AML-193 (cell line): ENCODE measurements around the gene B3GNT3.
"Not testable (repeated sequence)": the region's sequence is repeated elsewhere in the genome, so short reads cannot be mapped to it uniquely, and the experiment has no call there.

Experiments
- DNase-seq, 2 experiments: peaks; one replicate each; lab custom pipeline; 2025; lab: John Stamatoyannopoulos, UW

The B3GNT3 gene

DNA sequence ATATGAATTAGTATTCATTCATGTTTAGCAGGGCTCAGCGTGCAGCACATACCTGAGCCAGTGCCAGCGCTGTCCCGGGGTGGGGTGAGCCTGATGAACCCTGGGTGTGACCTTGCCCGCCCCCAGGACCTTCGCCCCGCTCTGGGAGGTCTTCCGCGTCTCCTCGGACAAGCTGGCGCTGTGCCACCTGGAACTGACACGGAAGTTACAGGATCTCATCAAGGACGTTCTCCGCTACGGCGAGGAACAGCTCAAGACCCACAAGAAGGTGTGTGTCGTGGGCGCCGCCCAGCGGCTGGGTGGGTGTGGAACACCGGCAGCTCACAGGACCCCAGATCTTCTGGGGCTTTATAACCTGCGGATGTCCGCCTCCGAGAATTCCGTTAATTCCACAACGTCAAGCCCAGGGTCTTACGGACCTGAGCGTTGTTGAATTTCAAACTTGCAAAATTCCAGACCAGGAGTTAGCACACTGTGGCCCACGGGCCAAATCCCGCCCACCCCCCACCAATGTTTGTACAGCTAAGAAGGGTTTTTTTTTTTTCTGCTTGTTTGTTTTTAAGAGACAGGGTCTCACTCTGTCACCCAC, 28.3 kb upstream of the B3GNT3 start:
- DNase-seq: no peak

DNA sequence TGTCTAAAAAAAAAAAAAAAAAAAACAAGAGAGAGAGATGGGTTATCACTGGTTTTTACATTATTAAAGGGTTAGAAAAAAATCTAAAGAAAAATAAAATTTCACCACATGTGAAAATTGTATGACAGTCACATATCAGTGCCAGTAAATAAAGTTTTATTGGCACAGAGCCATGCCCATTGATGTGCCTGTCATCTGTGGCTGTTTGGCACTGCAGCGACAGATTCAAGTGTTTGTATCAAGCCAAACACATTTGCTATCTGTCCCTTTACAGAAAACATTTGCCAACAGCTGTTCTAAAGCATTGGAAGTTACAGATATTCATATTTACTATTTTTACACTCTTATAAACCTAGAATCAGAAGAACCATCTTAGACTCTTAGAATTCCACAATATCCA, 27.4 kb upstream of the B3GNT3 start:
- no peak for DNase-seq

DNA sequence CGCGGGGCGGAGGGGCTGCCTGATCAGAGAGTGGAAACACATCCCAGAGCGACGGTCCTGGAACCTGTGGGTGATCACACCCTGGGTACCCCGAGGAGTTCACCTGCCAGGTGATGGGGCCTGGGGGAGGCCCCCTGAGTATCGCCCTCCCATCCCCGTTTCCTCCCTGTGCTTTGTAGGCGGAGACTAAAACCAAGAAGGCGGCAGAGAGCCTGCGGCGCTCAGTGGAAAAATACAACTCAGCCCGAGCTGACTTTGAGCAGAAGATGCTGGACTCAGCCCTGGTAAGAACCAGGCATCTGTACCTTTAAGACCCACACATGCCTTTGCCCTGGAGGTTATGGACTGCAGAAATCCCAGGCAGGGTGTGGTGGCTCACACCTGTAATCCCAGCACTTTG, 24.3 kb upstream of the B3GNT3 start:
- no peak for DNase-seq

DNA sequence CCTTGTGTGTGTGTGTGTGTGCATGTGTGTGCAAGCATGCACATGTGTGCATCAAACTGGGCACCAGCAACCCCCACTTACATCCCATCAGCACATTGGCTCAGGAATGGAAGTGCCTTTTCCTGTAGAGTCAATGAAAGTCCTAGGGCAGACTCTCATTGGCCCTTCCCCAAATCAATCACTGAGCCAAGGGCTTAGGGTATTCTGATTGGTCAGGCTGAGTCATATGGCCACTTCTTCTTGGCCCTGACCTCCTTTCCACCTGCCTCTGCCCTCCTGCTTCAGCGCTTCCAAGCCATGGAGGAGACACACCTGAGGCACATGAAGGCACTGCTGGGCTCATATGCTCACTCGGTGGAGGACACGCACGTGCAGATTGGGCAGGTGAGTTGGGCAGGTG, 22.8 kb upstream of the B3GNT3 start:
- DNase-seq: no peak

DNA sequence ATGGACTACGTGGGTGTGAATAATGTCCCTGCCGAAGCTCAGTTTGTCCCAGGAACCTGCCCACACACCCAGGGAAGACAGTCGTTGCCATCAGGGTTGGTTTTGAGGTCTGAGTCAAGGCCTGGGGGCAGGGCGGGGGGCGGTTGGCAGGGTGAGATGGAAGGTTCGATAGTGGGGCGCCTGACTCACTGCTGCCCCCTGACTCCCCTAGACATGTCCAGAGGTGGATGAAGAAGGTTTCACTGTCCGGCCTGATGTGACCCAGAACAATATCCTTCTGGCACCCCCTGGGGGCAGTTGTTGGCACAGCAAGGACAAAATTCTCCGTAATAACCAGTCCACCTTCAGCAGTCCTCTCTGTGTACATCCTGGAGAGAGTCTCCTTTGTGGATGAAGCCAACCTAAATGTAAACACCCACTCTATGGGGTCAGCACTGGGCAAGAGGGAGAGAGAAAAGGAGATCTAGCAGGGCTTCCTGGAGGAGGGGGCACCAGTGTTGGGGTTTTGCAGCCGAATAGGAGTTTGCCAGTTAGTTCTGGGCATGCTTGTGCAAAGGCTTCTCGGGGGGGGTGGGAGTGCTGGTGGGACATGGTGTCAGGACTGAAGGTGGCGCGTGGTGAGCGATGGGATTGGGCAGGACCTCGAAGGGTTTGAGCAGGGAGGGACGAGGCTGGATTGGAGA, 19.6 kb upstream of the B3GNT3 start:
- peak; percentile 28 to 42 for DNase-seq

DNA sequence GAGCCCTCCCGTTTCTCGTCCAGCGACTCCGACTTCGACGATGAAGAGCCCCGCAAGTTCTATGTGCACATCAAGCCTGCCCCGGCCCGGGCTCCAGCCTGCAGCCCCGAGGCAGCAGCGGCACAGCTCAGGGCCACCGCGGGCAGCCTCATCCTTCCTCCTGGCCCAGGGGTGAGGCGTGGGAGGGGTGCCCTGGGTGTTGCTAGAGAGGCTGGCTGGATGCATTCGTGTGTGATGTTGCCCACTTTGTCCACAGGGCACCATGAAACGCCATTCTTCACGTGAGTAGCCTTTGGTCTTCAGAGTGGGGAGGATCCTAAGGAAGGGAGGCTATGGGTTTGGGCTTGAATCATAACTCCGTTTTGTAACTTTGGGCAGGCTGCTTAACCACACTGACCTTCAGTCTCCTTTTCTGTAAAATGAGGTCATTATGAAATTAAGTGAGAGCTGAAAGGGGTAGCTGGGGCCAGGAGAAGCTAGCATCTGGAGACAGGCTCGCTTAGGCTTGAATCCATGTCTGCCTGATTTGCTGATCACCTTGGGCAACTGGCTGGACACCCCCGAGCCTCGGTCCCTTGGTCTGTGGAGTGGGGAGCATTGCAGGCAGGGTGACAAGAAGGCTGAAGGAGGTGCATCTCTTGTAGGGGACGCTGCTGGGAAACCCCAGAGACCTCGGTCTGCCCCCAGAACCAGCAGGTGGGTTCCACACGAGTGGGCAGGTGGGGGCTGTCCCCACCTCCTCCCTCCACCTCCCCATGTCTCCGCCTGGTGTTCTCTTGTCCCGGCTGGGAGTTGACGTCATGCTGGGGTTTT, 18.7 kb upstream of the B3GNT3 start:
- no peak for DNase-seq

DNA sequence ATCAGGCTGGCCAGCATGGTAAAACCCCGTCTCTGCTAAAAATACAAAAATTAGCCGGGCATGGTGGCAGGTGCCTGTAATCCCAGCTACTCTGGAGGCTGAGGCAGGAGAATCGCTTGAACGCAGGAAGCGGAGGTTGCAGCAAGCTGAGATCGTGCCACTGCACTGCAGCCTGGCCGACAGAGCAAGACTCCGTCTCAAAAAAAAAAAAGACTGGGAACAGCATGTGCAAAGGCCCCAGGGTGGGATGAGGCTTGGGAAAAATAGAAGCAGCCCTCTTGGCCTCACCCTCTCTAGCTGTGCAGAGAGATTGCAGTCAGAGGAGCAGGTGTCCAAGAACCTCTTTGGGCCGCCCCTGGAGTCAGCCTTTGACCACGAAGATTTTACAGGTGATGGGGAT, 17.1 kb upstream of the B3GNT3 start:
- not testable (repeated sequence) for DNase-seq

DNA sequence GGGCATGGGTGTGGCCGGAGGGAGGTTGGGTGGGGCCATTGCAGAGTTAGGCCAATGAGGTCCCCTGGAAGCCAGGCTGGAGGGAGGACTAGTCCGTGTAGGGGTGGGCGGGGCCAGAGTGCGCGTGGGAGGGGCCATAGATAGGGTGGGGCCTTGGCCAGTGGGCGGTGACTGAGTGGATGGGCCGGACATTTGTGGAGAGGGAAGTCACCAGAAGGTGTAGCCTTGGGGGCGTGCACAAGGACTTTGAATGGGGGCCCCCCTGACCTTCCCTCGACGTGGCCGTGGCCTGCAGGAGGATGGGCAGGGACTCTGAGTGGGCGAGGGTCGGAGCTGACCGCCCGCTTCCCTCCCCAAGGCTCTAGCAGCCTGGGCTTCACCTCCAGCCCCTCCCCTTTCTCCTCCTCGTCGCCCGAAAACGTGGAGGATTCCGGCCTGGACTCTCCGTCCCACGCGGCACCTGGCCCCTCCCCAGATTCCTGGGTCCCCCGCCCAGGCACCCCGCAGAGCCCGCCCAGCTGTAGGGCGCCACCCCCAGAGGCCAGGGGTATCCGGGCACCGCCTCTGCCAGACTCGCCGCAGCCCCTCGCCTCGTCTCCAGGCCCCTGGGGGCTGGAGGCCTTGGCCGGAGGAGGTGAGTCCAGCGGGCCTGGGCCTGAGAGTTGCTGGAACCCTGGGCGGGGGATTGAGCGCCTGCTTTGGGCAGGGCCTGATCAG, 16.5 kb upstream of the B3GNT3 start:
- no peak for DNase-seq

DNA sequence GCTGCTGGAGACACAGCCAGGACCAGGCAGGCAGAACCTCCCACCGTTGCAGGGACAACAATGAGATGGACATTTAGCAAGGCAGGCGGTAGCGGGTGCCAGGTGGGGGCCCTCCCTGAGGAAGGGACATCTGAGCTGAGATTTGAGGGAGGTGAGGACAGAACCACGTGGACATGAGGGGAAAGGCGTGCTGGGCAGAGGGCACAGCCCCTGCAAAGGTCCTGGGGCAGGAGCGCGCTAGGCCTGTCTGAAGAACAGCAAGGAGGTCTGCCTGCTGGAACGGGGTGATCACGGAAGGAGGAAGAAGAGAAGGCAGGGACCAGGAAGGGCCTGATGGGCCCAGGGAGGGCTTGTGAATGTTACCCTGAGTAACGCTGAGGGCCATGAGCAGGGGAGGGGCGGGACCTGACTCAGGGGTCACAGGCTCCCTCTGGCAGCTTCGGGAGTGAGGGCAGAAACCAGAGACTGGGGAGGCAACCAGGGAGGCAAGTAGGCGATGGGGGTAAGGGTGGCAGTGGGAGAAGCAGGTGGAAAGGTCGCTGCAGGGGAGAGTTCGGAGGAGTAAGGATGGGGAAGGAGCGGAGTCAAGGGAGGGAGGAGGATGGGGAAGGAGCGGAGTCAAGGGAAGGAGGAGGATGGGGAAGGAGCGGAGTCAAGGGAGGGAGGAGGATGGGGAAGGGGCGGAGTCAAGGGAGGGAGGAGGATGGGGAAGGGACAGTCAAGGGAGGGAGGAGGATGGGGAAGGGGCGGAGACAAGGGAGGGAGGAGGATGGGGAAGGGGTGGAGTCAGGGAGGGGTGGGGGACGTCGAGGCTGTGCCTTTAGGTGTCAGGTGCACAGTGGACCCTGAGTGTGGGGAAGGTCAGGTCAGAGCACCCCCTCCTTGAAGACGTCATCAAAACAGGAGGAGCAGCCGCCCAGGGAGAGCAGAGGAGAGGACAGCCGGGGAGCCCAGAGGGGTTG, 15.7 kb upstream of the B3GNT3 start:
- DNase-seq: no peak

DNA sequence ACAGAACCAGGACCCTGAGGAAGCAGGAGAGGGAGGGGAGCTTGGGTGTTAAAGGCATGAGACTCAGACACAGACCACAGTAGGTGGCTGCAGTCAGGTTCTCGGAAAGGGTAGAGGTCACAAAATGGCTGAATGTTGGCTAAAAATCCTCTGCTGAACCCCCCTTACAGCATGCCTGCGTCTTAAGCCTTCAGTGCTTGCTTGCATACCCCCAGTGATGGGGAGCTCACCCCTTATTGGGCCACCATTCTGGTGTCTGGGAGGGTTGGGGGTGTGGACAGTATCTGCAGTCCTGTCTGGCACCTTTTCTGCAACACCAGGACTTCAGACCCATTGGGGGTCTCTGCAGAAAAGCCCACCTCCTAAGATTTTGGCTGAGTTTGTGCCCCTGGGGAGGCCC, 14.2 kb upstream of the B3GNT3 start:
- DNase-seq: no peak

DNA sequence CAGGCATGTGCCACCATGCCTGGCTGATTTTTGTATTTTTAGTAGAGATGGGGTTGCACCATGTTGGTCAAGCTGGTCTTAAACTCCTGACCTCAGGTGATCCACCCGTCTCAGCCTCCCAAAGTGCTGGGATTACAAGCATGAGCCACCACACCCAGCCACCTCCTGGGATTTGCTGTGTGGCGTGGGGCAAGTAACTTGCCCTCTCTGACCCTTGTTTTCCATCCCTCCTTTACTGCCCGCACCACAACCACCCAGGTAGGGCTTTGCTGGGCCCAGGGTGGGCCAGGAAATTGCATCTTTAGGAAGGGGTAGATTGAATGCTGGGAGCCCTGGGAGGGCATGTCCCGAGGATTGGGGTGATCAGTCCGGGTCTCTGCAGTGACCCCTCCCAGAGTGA, 11.2 kb upstream of the B3GNT3 start:
- DNase-seq: not testable (repeated sequence)

DNA sequence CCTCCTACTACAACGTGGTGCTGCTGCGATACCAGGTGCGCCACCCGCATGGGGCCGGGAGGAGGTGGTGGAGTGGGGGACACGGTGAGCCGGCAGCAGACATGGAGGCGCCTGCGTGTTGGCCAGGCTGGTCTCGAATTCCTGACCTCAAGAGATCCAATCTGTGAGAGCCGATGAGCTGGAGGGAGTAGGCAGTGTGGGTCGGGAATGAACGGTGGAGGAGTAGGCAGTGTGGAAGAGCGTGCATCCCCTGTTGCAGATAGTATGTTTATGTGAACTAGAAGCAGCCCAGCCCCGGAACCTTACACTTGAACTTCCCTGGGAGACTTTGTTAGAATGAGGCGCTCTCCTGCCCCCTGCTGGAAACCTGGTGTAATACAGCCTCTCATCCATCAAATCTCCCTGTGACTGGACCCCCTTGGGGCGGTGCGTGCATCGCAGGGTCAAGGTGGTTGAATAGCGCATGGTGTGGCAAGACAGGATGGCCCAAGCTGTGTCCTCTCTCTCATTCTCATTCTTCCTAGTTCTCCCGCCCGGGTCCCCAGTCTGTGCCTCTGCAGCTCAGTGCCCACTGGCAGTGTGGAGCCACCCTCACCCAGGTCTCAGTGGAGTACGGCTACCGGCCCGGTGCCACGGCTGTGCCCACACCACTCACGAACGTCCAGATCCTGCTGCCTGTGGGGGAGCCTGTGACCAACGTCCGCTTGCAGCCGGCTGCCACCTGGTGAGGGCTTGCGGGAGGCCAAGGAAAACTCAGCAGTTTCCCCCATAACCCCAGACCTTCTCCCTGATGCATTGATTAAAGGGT, 10.5 kb upstream of the B3GNT3 start:
- peak; percentile 48 to 54 for DNase-seq

DNA sequence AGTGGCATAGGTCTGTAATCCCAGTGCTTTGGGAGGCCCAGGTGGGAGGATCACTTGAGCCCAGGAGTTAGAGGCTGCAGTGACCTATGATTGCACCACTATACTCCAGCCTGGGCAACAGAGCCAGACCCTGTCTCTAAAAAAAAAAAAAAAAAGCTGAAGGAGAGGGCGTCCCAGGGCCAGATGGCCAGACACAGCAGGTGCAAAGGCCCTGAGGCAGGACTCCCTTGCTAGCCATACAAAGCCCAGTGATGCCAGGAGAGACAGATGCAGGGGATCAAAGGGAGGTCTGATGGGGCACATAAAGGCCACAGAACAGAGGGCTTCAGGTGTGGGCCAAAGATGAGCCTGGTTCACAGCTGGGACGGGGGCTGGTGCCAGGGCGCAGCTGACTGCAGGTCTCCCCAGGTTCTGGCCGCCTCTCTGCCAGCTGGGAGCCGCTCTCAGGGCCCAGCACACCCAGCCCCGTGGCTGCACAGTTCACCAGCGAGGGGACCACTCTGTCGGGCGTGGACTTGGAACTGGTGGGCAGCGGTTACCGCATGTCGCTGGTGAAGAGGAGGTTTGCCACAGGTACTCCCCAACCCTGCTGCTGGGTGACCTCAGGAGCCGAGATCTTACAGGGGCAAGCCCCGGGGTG, 7.5 kb upstream of the B3GNT3 start:
- no peak for DNase-seq

DNA sequence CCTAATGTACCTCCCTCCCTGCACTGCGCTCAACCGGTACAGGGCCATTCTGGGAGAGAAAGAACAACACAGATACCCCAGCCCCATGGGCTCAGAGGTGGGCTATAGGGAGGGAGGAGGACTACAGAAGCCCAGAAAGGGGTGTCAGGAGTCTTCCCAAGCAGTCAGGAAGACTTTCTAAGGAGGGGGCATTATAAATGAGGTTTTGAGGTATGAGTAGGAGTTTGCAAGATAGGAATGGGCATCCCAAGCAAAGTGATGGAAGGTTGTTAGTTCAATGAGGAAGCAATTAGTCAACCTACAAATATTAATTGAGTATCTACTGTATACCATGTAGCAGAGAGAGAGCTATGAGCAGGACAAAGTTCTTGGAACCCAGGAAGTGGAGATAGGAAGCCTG, 6.3 kb upstream of the B3GNT3 start:
- no peak for DNase-seq

DNA sequence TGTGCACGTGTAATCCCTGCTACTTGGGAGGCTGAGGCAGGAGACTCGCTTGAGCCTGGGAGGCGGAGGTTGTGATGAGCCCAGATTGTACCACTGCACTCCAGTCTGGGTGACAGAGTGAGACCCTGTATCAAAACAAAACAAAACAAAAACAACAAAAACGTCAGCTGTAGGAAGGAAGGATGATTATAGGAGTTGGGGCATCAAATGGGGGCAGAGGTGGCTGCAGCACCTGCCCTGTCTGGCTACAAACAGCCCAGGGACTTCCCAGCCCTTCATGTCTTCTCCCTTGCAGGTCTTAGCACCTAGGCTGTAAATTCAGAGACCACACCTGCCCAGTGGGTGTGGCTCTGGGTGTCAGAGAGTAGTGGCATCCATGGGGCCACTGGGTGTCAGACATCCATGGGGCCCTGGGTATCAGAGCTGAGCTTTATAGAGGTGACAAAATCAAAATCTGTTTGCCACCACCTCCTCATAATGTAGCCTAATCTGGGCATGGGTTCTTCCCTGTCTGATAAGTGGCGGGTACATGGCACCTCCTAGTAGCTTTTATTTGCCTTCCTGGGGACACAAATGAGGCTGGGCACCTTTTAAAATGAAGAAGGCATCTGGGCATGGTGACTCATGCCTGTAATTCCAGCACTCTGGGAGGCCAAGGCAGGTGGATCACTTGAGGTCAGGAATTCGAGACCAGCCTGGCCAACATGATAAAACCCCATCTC, 4.7 kb upstream of the B3GNT3 start:
- DNase-seq: no peak

DNA sequence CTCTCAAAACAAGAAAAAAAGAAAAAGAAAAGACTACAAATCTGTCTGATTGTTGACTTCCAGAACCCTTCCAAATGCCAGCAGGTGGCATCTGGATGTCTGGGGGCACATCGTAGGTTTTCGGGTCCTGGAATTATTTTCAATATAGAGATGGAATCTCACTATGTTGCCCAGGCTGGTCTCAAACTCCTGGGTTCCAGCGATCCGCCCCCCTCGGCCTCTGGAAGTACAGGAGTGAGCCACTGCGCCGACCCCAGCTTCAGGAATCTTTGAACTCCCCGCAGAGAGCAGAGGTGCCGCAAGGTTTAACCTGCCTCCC, 567 bp upstream of the B3GNT3 start:
- DNase-seq: no peak

DNA sequence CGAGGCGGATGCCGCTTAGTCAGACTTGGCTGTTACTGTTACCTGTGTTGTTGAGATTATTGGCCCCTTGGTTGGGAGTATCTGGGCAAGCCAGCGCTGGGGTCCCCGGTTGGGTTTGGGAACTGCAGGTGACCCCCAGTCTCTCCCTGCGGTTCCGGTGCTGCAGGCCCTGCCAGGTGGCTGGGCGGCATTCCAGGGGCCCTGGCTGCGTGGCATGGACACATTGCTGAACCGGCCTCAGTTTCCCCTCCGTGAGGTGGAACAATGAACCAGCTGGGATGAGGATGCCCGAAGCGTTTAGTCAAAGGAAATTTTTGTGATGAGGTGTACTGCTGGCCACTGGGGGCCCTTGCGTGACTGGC, 538 bp downstream of the B3GNT3 start:
- DNase-seq: no peak

DNA sequence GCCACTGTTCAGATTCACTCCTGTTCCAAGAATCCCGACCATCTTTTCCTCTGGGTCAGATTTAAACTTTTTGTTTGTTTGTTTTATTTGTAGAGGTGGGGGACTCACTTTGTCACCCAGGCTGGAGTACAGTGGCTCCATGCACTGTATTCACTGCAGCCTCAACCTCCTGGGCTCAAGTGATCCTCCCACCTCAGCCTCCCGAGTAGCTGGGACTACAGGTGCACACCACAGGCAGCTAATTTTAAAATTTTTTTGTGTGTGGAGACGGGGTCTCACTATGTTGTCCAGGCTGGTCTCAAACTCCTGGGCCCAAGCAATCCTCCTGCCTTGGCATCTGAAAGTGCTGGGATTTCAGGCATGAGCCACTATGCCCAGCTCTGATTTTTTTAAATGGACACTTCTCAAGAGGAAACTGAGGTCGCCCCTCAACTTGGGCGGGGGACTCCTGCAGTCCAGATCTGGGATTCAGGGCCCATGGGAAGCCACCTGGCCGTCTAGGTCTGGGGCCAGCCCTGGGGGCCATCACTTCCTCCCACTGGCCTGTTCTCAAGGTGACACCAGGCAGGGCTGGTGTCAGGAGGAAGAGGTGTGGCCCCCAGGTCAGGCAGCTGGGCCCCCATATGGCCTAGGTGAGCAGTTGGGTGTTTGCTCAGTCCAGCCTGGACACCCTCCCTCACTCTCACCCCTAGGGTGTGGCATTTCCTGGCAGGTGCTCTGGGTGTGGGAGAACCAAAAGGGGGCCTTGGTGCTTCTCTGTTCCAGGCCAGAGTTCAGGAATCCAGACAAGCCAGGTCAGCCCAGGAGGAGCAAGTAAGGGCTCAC, 1.3 kb downstream of the B3GNT3 start:
- no peak for DNase-seq
